Fibroblast of lung (primary cell): ENCODE data around the gene EDN2. TPM values are rescaled to one million over a fixed set of nuclear protein-coding genes. Genes with fewer than 3 reads are reported as not detected.
A peak's percentile ranks its signal among the peaks of the same experiment; 100 is the strongest.

Experiments
- DNase-seq, 2 donors: peaks; one replicate each; pipeline versions ENCODE4 v3.0.0 to v3.0.0-alpha.2; 2010; ENCODE audit warnings: low read depth in 2 of 2
- H2AFZ ChIP-seq: 2 replicates; pipeline ENCODE4 v1.5.1; 2012; ENCODE audit warnings: low read length, control low read depth, inconsistent platforms
- H3K27ac ChIP-seq: 2 replicates; pipeline ENCODE4 v1.5.1; 2011; ENCODE audit warnings: low read length, control low read depth; ENCODE audit not compliant: insufficient read depth
- H3K27me3 ChIP-seq: 2 replicates; pipeline ENCODE4 v1.5.1; 2011; ENCODE audit warnings: mild to moderate bottlenecking, low read length; ENCODE audit not compliant: control insufficient read depth, insufficient read depth
- H3K36me3 ChIP-seq: 2 replicates; pipeline ENCODE4 v1.5.1; 2011; ENCODE audit warnings: low read length; ENCODE audit not compliant: control insufficient read depth, insufficient read depth
- H3K4me1 ChIP-seq: 2 replicates; pipeline ENCODE4 v1.5.1; 2011; ENCODE audit warnings: low read length; ENCODE audit not compliant: control insufficient read depth, insufficient read depth; ENCODE audit errors: extremely low read depth
- H3K4me2 ChIP-seq: 2 replicates; pipeline ENCODE4 v1.5.1; 2011; ENCODE audit warnings: low read length, control low read depth; ENCODE audit not compliant: insufficient read depth; ENCODE audit errors: extremely low read depth
- H3K4me3 ChIP-seq, 4 experiments: fragments of 200-600 bp in 1 of 4; sonication (generic) in 1 of 4; replicated peaks in 1 of 4; 2 replicates each; pipeline ENCODE4 v1.5.1; 2011 to 2016; ENCODE audit warnings: low read length in 4 of 4, low read depth in 3 of 4, mild to moderate bottlenecking in 3 of 4, control low read depth in 2 of 4, inconsistent platforms in 1 of 4, mixed read lengths in 1 of 4; ENCODE audit not compliant: insufficient read depth in 1 of 4; ENCODE audit errors: control extremely low read depth in 1 of 4
- H3K79me2 ChIP-seq: 2 replicates; pipeline ENCODE4 v1.5.1; 2012; ENCODE audit warnings: mild to moderate bottlenecking, low read length, inconsistent platforms; ENCODE audit not compliant: control insufficient read depth, insufficient read depth
- H3K9ac ChIP-seq: 2 replicates; pipeline ENCODE4 v1.5.1; 2011; ENCODE audit warnings: mild to moderate bottlenecking, low read length, control low read depth; ENCODE audit not compliant: insufficient read depth
- H3K9me3 ChIP-seq: 2 replicates; pipeline ENCODE4 v1.5.1; 2012; ENCODE audit warnings: low read depth, low read length; ENCODE audit not compliant: control insufficient read depth, insufficient read depth
- H4K20me1 ChIP-seq: 2 replicates; pipeline ENCODE4 v1.5.1; 2011; ENCODE audit warnings: low read length; ENCODE audit not compliant: control insufficient read depth, insufficient read depth; ENCODE audit errors: extremely low read depth
- EZH2 ChIP-seq: IDR thresholded peaks from 2 replicates; pipeline ENCODE4 v1.5.1; 2012; ENCODE audit warnings: low read length, control low read depth, mild to moderate bottlenecking; ENCODE audit errors: missing control alignments
- polyA minus RNA-seq: library from RNA; depleted of rRNA, polyadenylated mRNA; stranded (reverse); fragments of >200 nt; gene quantifications from 2 replicates; pipeline ENCODE4 v1.2.3, GENCODE V29; 2011; ENCODE audit warnings: low replicate concordance
- polyA plus RNA-seq, 2 donors: library from polyadenylated mRNA; depleted of rRNA in 1 of 2; stranded (reverse) in 1 of 2; unstranded in 1 of 2; fragments of >200 nt; gene quantifications; 2 replicates each; pipeline ENCODE4 v1.2.1, GENCODE V29; 2011 to 2012; ENCODE audit warnings: missing spikeins in 1 of 2
- total RNA-seq: library from RNA; depleted of rRNA; stranded (reverse); fragments of >200 nt; gene quantifications from 2 replicates; pipeline ENCODE4 v1.2.1, GENCODE V29; 2014
- TF ChIP-seq, protein P1 (sequence below), 2 donors: IDR thresholded peaks in 1 of 2; conservative IDR thresholded peaks in 1 of 2; 1 replicate in 1 of 2; 2 replicates in 1 of 2; pipeline ENCODE4 v1.5.1; 2011 to 2012; ENCODE audit warnings: low read length in 2 of 2, control low read depth in 1 of 2, inconsistent platforms in 1 of 2, low read depth in 1 of 2, mild to moderate bottlenecking in 1 of 2

EDN2 gene
- total RNA-seq (not detected in 2 replicates), polyA plus RNA-seq (not detected in 2 replicates), polyA minus RNA-seq (not detected in 2 replicates)
- polyA plus RNA-seq (2012), result not detected in 2 replicates

DNA sequence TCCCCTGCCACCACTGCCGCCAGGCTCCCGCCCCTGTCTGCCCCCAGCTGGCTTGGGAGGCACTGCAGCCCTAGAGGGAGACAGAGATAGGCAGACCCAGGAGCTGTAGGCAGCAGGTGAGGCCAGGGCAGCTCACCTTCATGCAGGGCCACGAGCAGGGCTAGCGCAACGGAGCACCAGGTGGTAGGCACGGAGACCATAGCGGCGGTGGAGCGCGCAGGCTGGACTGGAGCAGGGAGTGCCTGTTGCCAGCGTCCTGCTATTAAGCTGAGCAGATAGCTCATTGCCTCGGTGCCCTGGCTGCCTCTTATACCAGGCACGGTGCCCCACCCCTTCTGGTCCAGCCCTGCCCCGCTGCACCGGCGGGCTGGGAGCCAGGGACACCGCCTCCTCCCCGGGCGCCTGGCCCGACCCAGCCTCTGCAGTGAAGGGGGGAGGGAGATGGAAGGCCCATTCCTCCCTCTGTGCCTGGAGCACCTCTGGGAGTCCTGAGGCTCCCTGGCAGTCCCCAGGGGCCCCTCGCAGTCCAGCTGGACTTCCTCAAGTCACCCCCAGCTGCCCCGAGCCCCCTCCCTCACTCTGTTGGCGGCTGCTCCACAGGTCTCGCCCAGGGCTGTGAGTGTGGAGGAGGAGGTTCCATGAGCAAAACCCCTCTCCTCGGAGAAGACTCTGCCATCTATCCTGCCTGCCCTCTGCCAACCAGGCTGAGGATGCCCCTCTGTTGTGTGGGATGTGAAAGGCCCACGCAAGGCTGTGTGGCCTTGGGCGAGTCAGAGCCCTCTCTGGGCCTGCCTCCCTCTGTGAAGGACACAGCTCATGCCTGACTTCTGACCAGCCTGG lies at the start of gene EDN2:
TSS of gene EDN2 (minus strand) at position 282 of the 840 bp plus-strand sequence. CDS start at position 200, 82 bp downstream.
- no peak for DNase-seq
- H2AFZ ChIP-seq, result no peak within 1 kb of the TSS
- H3K9me3 ChIP-seq, result no peaks in the 10 kb centered on the region
- H3K27ac ChIP-seq, result no peak within 1 kb of the TSS
- H3K27me3 ChIP-seq, result no peaks in the 10 kb centered on the region
- H3K36me3 ChIP-seq, result no peaks in the 10 kb centered on the region
- no peak for TF ChIP-seq EZH2
- TF ChIP-seq, protein P1, sequence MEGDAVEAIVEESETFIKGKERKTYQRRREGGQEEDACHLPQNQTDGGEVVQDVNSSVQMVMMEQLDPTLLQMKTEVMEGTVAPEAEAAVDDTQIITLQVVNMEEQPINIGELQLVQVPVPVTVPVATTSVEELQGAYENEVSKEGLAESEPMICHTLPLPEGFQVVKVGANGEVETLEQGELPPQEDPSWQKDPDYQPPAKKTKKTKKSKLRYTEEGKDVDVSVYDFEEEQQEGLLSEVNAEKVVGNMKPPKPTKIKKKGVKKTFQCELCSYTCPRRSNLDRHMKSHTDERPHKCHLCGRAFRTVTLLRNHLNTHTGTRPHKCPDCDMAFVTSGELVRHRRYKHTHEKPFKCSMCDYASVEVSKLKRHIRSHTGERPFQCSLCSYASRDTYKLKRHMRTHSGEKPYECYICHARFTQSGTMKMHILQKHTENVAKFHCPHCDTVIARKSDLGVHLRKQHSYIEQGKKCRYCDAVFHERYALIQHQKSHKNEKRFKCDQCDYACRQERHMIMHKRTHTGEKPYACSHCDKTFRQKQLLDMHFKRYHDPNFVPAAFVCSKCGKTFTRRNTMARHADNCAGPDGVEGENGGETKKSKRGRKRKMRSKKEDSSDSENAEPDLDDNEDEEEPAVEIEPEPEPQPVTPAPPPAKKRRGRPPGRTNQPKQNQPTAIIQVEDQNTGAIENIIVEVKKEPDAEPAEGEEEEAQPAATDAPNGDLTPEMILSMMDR (conservative IDR thresholded peaks at IDR 0.05 in 1 of 2, IDR thresholded peaks at IDR 0.05 in 1 of 2; ENCODE audit: low read depth in 1 of 2, low read length in 2 of 2), result peak in 1 of 2 donors; percentile 40
- H3K4me1 ChIP-seq, result no peaks in the 10 kb centered on the region
- H3K9ac ChIP-seq, result no peak within 1 kb of the TSS
- no peaks in the 10 kb centered on the region for H3K79me2 ChIP-seq
- no peak within 1 kb of the TSS for H3K4me3 ChIP-seq
- no peak within 1 kb of the TSS for H3K4me2 ChIP-seq
- H4K20me1 ChIP-seq, result no peaks in the 10 kb centered on the region

DNA sequence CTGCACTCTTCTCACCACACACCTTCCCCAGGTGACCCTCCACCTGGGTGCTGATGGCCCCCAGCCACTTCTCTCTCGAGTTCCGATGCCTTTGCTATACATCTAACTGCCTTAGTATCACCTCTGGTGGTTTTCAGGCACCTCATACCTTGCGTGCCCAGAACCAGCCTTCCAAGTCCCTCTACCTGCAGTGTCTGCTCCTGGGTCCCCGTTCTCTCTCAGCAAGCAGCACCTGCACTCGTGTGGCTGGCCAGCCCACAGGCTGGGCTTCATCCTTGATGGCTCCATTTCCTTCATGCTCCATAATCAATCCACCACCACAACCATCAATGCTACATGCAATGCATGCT lies 49.2 kb upstream of the EDN2 start:
- no peak overlapping the region for H3K4me3 ChIP-seq
- H3K27me3 ChIP-seq, result no peaks in the 10 kb centered on the region
- no peak overlapping the region for H3K27ac ChIP-seq
- H3K79me2 ChIP-seq, result no peaks in the 10 kb centered on the region
- DNase-seq, result no peak
- H4K20me1 ChIP-seq, result no peaks in the 10 kb centered on the region
- no peak for TF ChIP-seq EZH2
- TF ChIP-seq, protein P1 (conservative IDR thresholded peaks at IDR 0.05 in 1 of 2, IDR thresholded peaks at IDR 0.05 in 1 of 2; ENCODE audit: low read depth in 1 of 2, low read length in 2 of 2), result no peak
- H3K36me3 ChIP-seq, result no peaks in the 10 kb centered on the region
- H3K9me3 ChIP-seq, result no peaks in the 10 kb centered on the region
- no peak overlapping the region for H2AFZ ChIP-seq
- H3K4me2 ChIP-seq, result no peak overlapping the region
- H3K4me1 ChIP-seq, result peaks cover 5% of the 10 kb centered on the region
- no peak overlapping the region for H3K9ac ChIP-seq

DNA sequence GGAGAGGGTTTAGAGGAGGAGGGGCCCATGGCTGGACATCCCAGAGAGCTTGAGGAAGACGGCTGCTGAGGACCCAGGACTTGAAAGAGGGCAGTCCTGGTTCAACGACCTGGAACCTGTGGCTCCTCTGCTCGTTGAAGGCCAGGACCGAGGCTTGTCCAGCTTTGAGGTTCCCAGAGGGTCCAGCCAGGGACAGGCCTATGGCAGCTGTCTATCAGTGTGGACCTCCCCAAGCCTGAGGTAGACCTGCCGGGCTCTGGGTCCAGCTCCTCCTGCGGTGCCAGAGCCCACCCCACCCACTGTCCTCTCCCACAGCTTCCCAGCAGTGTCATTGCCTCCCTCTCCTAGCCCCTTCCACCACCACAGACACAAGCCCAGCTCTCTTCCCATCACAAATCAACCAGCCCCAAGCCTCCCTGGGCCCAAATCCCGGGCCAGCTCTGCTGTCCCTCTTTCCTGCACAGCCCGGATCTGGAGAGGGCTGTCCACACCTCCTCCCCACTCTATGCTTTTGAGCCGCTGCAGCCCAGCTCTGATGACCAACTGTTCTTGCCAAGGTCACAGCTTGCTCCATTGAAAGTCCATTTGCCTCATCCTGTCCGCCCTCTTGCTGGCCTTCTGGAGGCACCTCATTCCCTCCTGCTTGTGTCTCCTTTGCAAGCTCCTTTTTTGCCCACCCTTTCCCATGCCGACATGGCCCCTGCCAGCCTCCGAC lies 48.7 kb upstream of the EDN2 start:
- TF ChIP-seq EZH2, result no peak
- TF ChIP-seq, protein P1 (conservative IDR thresholded peaks at IDR 0.05 in 1 of 2, IDR thresholded peaks at IDR 0.05 in 1 of 2; ENCODE audit: low read depth in 1 of 2, low read length in 2 of 2), result no peak
- Histone ChIP-seq H3K9ac (no peak overlapping the region), H3K79me2 (no peaks in the 10 kb centered on the region), H2AFZ (no peak overlapping the region), H4K20me1 (no peaks in the 10 kb centered on the region), H3K36me3 (no peaks in the 10 kb centered on the region), H3K9me3 (no peaks in the 10 kb centered on the region), H3K27ac (no peak overlapping the region), H3K4me2 (no peak overlapping the region), H3K4me1 (peaks cover 5% of the 10 kb centered on the region), H3K4me3 (no peak overlapping the region), H3K27me3 (no peaks in the 10 kb centered on the region)
- no peak for DNase-seq
